22Rv1 (cell line): ENCODE results near the gene PPP1R12B.

ENCODE experiments used
- ZFX ChIP-seq: fragments of 450-650 bp; IDR thresholded peaks from 2 replicates; pipeline ENCODE4 v1.6.1; 2017; ENCODE audit warnings: antibody characterized with exemption, borderline replicate concordance
- TF ChIP-seq, protein P1 (sequence below): fragments of 450-650 bp; IDR thresholded peaks from 2 replicates; pipeline ENCODE4 v1.5.1; 2017; ENCODE audit warnings: mild to moderate bottlenecking

DNA sequence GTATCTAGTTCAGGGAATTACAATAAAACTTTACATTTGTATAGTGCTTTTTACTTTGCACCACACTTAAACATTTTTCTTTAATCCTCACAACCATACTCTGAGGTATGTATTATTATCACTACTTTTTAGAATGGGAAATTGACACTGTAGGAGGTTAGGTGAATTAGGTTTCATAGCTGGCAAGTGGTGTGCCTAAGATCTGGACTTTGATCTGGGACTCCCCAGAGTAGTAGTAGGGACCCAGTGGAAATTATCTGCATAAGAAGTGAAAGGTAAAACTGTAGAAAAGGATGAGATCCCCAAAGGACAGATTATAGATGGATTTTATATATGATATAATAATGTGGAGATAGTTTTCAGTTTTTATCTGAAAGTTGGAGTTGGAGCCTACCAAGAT is 85.6 kb downstream of the PPP1R12B start:
- TF ChIP-seq, protein P1, sequence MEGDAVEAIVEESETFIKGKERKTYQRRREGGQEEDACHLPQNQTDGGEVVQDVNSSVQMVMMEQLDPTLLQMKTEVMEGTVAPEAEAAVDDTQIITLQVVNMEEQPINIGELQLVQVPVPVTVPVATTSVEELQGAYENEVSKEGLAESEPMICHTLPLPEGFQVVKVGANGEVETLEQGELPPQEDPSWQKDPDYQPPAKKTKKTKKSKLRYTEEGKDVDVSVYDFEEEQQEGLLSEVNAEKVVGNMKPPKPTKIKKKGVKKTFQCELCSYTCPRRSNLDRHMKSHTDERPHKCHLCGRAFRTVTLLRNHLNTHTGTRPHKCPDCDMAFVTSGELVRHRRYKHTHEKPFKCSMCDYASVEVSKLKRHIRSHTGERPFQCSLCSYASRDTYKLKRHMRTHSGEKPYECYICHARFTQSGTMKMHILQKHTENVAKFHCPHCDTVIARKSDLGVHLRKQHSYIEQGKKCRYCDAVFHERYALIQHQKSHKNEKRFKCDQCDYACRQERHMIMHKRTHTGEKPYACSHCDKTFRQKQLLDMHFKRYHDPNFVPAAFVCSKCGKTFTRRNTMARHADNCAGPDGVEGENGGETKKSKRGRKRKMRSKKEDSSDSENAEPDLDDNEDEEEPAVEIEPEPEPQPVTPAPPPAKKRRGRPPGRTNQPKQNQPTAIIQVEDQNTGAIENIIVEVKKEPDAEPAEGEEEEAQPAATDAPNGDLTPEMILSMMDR: no peak
- TF ChIP-seq ZFX: no peak
